IMR-90 (cell line): ENCODE measurements around the gene SP140L. TPM values are rescaled to one million over a fixed set of nuclear protein-coding genes. Genes with fewer than 3 reads are reported as not detected.

ENCODE experiments used
- ATAC-seq: fragments of 200-7000 bp; cut with Tn5 transposase; 2 replicates; pipeline ENCODE4 v1.9.1; 2020; ENCODE audit warnings: low read depth, mild to moderate bottlenecking, moderate library complexity
- BruUV-seq: library from RNA; stranded (reverse); fragments of 400-500 nt; replicated peaks from 2 replicates; lab custom pipeline; 2021; lab: Mats Ljungman, UMichigan
- CTCF ChIA-PET: fragments of 300-600 bp; formaldehyde crosslinking; extraction: SDS; loops from one replicate; lab custom pipeline; 2021; ENCODE audit warnings: antibody characterized with exemption; lab: Yijun Ruan, JAX
- POLR2A ChIA-PET: fragments of 300-600 bp; sonication (Branson Sonifier 250); formaldehyde crosslinking; loops from one replicate; lab custom pipeline; 2022; ENCODE audit warnings: antibody characterized with exemption; ENCODE audit not compliant: unreplicated experiment; lab: Charles Lee
- DNase-seq: peaks from one replicate; pipeline ENCODE4 v3.0.0; 2013
- H2AFZ ChIP-seq: replicated peaks from 2 replicates; pipeline ENCODE3; 2013; ENCODE audit warnings: low read length, mild to moderate bottlenecking; ENCODE audit not compliant: poor library complexity
- H2AK5ac ChIP-seq: 2 replicates; pipeline ENCODE4 v1.6.1; 2013; ENCODE audit warnings: low read depth, low read length, inconsistent platforms
- H2AK9ac ChIP-seq: replicated peaks from 2 replicates; pipeline ENCODE3; 2013; ENCODE audit warnings: mild to moderate bottlenecking, low read depth, low read length, moderate library complexity; ENCODE audit not compliant: poor library complexity
- H2BK120ac ChIP-seq: 2 replicates; pipeline ENCODE4 v1.6.1; 2013; ENCODE audit warnings: low read depth, low read length, inconsistent platforms
- H2BK15ac ChIP-seq: 3 replicates; pipeline ENCODE4 v1.6.1; 2013; ENCODE audit warnings: low read depth, low read length, inconsistent platforms
- H2BK20ac ChIP-seq: 2 replicates; pipeline ENCODE4 v1.6.1; 2013; ENCODE audit warnings: low read depth, mild to moderate bottlenecking, inconsistent platforms, low read length, moderate library complexity
- H2BK5ac ChIP-seq: 2 replicates; pipeline ENCODE4 v1.6.1; 2013; ENCODE audit warnings: mild to moderate bottlenecking, low read depth, low read length, inconsistent platforms; ENCODE audit not compliant: poor library complexity, severe bottlenecking
- H3K14ac ChIP-seq: replicated peaks from 2 replicates; pipeline ENCODE4 v1.6.1; 2013; ENCODE audit warnings: low read depth, low read length, inconsistent platforms
- H3K18ac ChIP-seq: 2 replicates; pipeline ENCODE4 v1.6.1; 2013; ENCODE audit warnings: low read depth, low read length, control low read depth
- H3K23ac ChIP-seq: 2 replicates; pipeline ENCODE4 v1.6.1; 2013; ENCODE audit warnings: low read depth, low read length, inconsistent platforms
- H3K27ac ChIP-seq: 2 replicates; pipeline ENCODE4 v1.5.1; 2013; ENCODE audit warnings: mild to moderate bottlenecking, control low read depth, low read length; ENCODE audit not compliant: insufficient read depth
- H3K27me3 ChIP-seq: 2 replicates; pipeline ENCODE4 v1.6.1; 2013; ENCODE audit warnings: low read length; ENCODE audit not compliant: control insufficient read depth, insufficient read depth
- H3K36me3 ChIP-seq: 2 replicates; pipeline ENCODE4 v1.6.1; 2013; ENCODE audit warnings: low read length, mixed read lengths; ENCODE audit not compliant: control insufficient read depth, insufficient read depth
- H3K4ac ChIP-seq: 2 replicates; pipeline ENCODE4 v1.6.1; 2013; ENCODE audit warnings: low read depth, low read length, inconsistent platforms
- H3K4me1 ChIP-seq: 2 replicates; pipeline ENCODE4 v1.6.1; 2013; ENCODE audit warnings: low read length, mixed read lengths; ENCODE audit not compliant: control insufficient read depth, insufficient read depth
- H3K4me2 ChIP-seq: 2 replicates; pipeline ENCODE4 v1.6.1; 2013; ENCODE audit warnings: low read depth, mild to moderate bottlenecking, control low read depth, low read length, moderate library complexity
- H3K4me3 ChIP-seq: 2 replicates; pipeline ENCODE4 v1.5.1; 2013; ENCODE audit warnings: low read depth, mild to moderate bottlenecking, control low read depth, low read length, moderate library complexity; ENCODE audit not compliant: insufficient read depth
- H3K56ac ChIP-seq: 2 replicates; pipeline ENCODE4 v1.6.1; 2013; ENCODE audit warnings: low read length, inconsistent platforms; ENCODE audit not compliant: insufficient read depth; ENCODE audit errors: extremely low read depth
- H3K79me1 ChIP-seq, 2 experiments: 2 replicates each; pipeline ENCODE4 v1.6.1; 2013; ENCODE audit warnings: low read length in 2 of 2, inconsistent platforms in 1 of 2, low read depth in 1 of 2
- H3K9ac ChIP-seq: 2 replicates; pipeline ENCODE4 v1.6.1; 2013; ENCODE audit warnings: low read depth, low read length, control low read depth
- H3K9me1 ChIP-seq: 2 replicates; pipeline ENCODE4 v1.6.1; 2013; ENCODE audit warnings: low read length, inconsistent platforms; ENCODE audit not compliant: insufficient read depth
- H3K9me3 ChIP-seq: 2 replicates; pipeline ENCODE4 v1.6.1; 2013; ENCODE audit warnings: low read length; ENCODE audit not compliant: control insufficient read depth, insufficient read depth
- H4K20me1 ChIP-seq: 2 replicates; pipeline ENCODE4 v1.6.1; 2013; ENCODE audit warnings: low read length, inconsistent platforms; ENCODE audit not compliant: insufficient read depth
- H4K5ac ChIP-seq: 2 replicates; pipeline ENCODE4 v1.6.1; 2013; ENCODE audit warnings: mild to moderate bottlenecking, low read depth, low read length, control low read depth
- H4K8ac ChIP-seq, 2 experiments: 2 replicates each; pipeline ENCODE4 v1.6.1; 2013; ENCODE audit warnings: low read depth in 2 of 2, low read length in 2 of 2, control low read depth in 1 of 2, inconsistent platforms in 1 of 2
- H4K91ac ChIP-seq: 2 replicates; pipeline ENCODE4 v1.6.1; 2013; ENCODE audit warnings: low read depth, low read length, inconsistent platforms; ENCODE audit not compliant: insufficient read depth
- CHD1 ChIP-seq: IDR thresholded peaks from 2 replicates; pipeline ENCODE4 v1.6.1; 2012; ENCODE audit warnings: low read depth, low read length, improper control_type of control experiment
- MAZ ChIP-seq: IDR thresholded peaks from 2 replicates; pipeline ENCODE4 v1.6.1; 2012; ENCODE audit warnings: low read depth, mild to moderate bottlenecking, low read length, improper control_type of control experiment, moderate library complexity, borderline replicate concordance
- WGBS, 2 experiments: methylation state at CpG; one replicate each; pipeline versions ENCODE4 v1.1.5 to v1.1.7; 2013; ENCODE audit warnings: missing lambda C conversion rate in 2 of 2; ENCODE audit not compliant: insufficient read length in 1 of 2; ENCODE audit errors: extremely low coverage in 2 of 2; 5-methylcytosine and 5-hydroxymethylcytosine counted together
- dilution Hi-C: fragments of 300-500 bp; cut with HindIII; formaldehyde crosslinking; loops from one replicate; pipeline ENCODE4 v1.14.3; 2018; ENCODE audit warnings: low sequenced_read_pairs; ENCODE audit not compliant: unreplicated experiment
- in situ Hi-C: fragments of 300-500 bp; cut with MboI; formaldehyde crosslinking; loops from 3 replicates; pipeline ENCODE4 v1.14.3; 2019; ENCODE audit warnings: low sequenced_read_pairs, inconsistent platforms, mixed read lengths
- intact Hi-C: fragments of 100-400 bp; cut with micrococcal nuclease; formaldehyde crosslinking; loops from 2 replicates; pipeline ENCODE4 v1.10.0; 2022
- polyA plus RNA-seq, 3 experiments: library from polyadenylated mRNA; depleted of rRNA; stranded (reverse); fragments of >200 nt; gene quantifications; 2 replicates each; pipeline ENCODE4 v1.2.3, GENCODE V29; 2012; ENCODE audit warnings: low replicate concordance in 1 of 3
- total RNA-seq: library from RNA; depleted of rRNA; stranded (reverse); fragments of >200 nt; gene quantifications from 2 replicates; pipeline ENCODE4 v1.2.3, GENCODE V29; 2012

The SP140L gene
- total and polyA plus RNA-seq, 2 of the 4 experiments (the other 2 are of a cell fraction) = 5.4 to 11.2 TPM

DNA sequence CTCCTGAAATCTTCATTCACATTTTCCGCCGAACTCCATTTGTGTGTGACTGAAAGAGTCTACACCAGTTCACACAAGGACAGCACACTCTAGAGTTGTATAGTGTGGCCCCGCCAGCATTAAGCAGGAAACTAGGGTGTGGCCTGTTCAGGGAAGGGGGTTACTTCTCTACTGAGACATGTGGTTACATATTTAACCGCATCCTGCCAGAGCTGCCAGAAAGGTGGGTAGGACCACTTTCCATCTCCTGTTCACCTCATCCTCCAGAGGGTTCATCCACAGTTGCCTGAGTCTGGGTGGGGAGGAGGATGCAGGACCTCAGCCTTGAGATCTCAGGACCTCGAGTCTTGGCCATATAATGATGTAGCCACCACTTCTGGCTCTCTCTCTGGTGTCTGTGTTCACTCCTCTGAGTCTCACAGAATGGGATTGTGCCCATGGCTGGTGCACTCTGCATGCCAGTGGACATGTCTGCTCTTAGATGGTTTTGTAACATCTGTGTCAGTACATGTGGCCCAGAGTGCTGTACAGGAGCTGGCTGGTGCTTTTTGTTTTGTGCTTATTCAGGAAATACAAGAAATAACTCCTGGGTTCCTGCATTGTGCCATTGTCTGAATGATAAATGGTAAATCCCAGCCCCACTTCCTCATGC is 7.7 kb upstream of the SP140L start:
- no peak for TF ChIP-seq MAZ
- TF ChIP-seq CHD1 = no peak
- Histone ChIP-seq H2AFZ (no peak overlapping the region), H4K8ac (no peak overlapping the region), H2BK20ac (no peak overlapping the region), H2AK9ac (no peak overlapping the region), H3K14ac (no peak overlapping the region), H3K4me2 (no peak overlapping the region), H3K9me1 (no peaks in the 10 kb centered on the region), H2AK5ac (no peak overlapping the region), H2BK120ac (no peak overlapping the region), H2BK15ac (no peak overlapping the region), H3K4me3 (no peak overlapping the region), H3K9me3 (peaks cover 4% of the 10 kb centered on the region; the same call in 1 of the 2 replicates), H2BK5ac (no peak overlapping the region), H3K9ac (no peak overlapping the region), H4K91ac (no peak overlapping the region), H3K23ac (no peak overlapping the region), H3K36me3 (no peaks in the 10 kb centered on the region), H3K4me1 (no peaks in the 10 kb centered on the region), H3K27ac (no peak overlapping the region), H3K79me1 (no peaks in the 10 kb centered on the region), H4K20me1 (no peaks in the 10 kb centered on the region), H3K4ac (no peak overlapping the region), H3K18ac (no peak overlapping the region), H4K5ac (no peak overlapping the region), H3K56ac (no peak overlapping the region), H3K27me3 (no peaks in the 10 kb centered on the region)
- dilution Hi-C loops (no loop called here), in situ Hi-C loops (no loop called here), intact Hi-C loops (no loop called here)
- ATAC-seq (no peak), DNase-seq (no peak)
- POLR2A ChIA-PET = no interaction called here
- CTCF ChIA-PET = no interaction called here
- no TSS peak for BruUV-seq
- WGBS, 2 experiments = no CpG with 5 or more reads among the region's 5 CpGs
